Stimulated activated naive CD8-positive, alpha-beta T cell treated with anti-CD3 and anti-CD28 coated beads, Interleukin-15, amount 100 ng/mL, for 72 hours (primary cell): ENCODE results near the gene PPP6R2.

ENCODE experiments used
- ATAC-seq: fragments of 150-1000 bp; cut with Tn5 transposase; 2 replicates; pipeline ENCODE4 v1.10.0; 2021; ENCODE audit warnings: mild to moderate bottlenecking, moderate library complexity
- DNase-seq, 2 donors: peaks; one replicate each; pipeline ENCODE4 v3.0.0; 2021 to 2022
- H3K27ac Mint-ChIP-seq, 2 donors: one replicate each; pipeline ENCODE4 v1.8.0; 2022; ENCODE audit warnings: mild to moderate bottlenecking in 2 of 2, mixed read lengths in 2 of 2, moderate library complexity in 2 of 2
- H3K27me3 Mint-ChIP-seq: one replicate; pipeline ENCODE4 v1.8.0; 2022; ENCODE audit warnings: mixed read lengths
- H3K4me1 Mint-ChIP-seq: one replicate; pipeline ENCODE4 v1.8.0; 2022; ENCODE audit warnings: mild to moderate bottlenecking, mixed read lengths
- H3K4me3 Mint-ChIP-seq, 2 donors: one replicate each; pipeline ENCODE4 v1.8.0; 2022; ENCODE audit warnings: mild to moderate bottlenecking in 2 of 2, mixed read lengths in 2 of 2, moderate library complexity in 1 of 2
- H3K9me3 Mint-ChIP-seq, 2 donors: one replicate each; pipeline ENCODE4 v1.8.0; 2022; ENCODE audit warnings: mixed read lengths in 2 of 2

PPP6R2 gene

DNA sequence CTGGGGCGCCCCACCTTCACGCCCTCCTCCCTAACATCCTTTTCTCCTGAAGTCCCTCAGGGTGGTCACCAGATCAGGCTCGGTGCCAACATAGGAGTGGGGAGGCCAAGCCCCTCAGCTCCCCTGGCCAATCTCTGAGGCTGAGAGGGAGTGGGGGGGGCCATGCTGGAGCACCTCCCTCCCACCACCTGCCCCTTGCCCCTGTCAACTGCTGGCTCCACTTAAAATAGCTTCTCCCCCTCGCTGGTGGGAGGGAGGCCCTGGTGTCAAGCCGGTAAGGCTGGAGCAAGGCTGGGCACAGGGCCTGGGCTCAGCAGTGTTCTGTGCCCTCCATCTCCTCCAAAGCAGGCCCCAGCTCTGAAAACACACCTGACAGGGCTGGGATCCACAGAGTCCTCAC, 40.6 kb upstream of the PPP6R2 start:
- Mint-ChIP-seq H3K27ac (peak overlapping the region in 1 of 2 donors; percentile 74), H3K9me3 (no peaks in the 10 kb centered on the region), H3K27me3 (peaks cover 76% of the 10 kb centered on the region), H3K4me1 (peaks cover 46% of the 10 kb centered on the region), H3K4me3 (no peak overlapping the region)
- no peak for ATAC-seq
- DNase-seq = no peak

GRCh38 chr22:50303515-50303847, 39.6 kb upstream of the PPP6R2 start:
- H3K27ac Mint-ChIP-seq = no peak overlapping the region
- no peaks in the 10 kb centered on the region for H3K9me3 Mint-ChIP-seq
- DNase-seq (no peak), ATAC-seq (no peak)
- peaks cover 47% of the 10 kb centered on the region for H3K4me1 Mint-ChIP-seq
- no peak overlapping the region for H3K4me3 Mint-ChIP-seq
- peaks cover 68% of the 10 kb centered on the region for H3K27me3 Mint-ChIP-seq

- ATAC-seq (no peak), DNase-seq (no peak)
- peak overlapping the region in 1 of 2 donors; percentile 67 for H3K27ac Mint-ChIP-seq
- no peaks in the 10 kb centered on the region for H3K9me3 Mint-ChIP-seq
- peaks cover 68% of the 10 kb centered on the region for H3K27me3 Mint-ChIP-seq
- H3K4me1 Mint-ChIP-seq = peaks cover 52% of the 10 kb centered on the region
- peak overlapping the region in 1 of 2 donors; percentile 26 for H3K4me3 Mint-ChIP-seq
Observed at GRCh38 chr22:50303848-50304527, 39.1 kb upstream of the PPP6R2 start.

GRCh38 chr22:50304528-50305392, 38.4 kb upstream of the PPP6R2 start:
- no peak for ATAC-seq
- DNase-seq = no peak
- H3K4me1 Mint-ChIP-seq = peaks cover 53% of the 10 kb centered on the region
- H3K4me3 Mint-ChIP-seq = no peak overlapping the region
- no peaks in the 10 kb centered on the region for H3K9me3 Mint-ChIP-seq
- peaks cover 66% of the 10 kb centered on the region for H3K27me3 Mint-ChIP-seq
- peak overlapping the region in 1 of 2 donors; percentile 72 for H3K27ac Mint-ChIP-seq

GRCh38 chr22:50305393-50305922, 37.7 kb upstream of the PPP6R2 start:
- Mint-ChIP-seq H3K4me3 (peak overlapping the region; percentile 73 to 80), H3K27me3 (peaks cover 66% of the 10 kb centered on the region), H3K9me3 (no peaks in the 10 kb centered on the region), H3K27ac (peak overlapping the region in 1 of 2 donors; percentile 72), H3K4me1 (peaks cover 53% of the 10 kb centered on the region)
- DNase-seq = no peak
- ATAC-seq = no peak

- ATAC-seq = no peak
- H3K4me1 Mint-ChIP-seq = peaks cover 50% of the 10 kb centered on the region
Observed at GRCh38 chr22:50305923-50306566, 37.1 kb upstream of the PPP6R2 start.

GRCh38 chr22:50306753-50307749, 36.1 kb upstream of the PPP6R2 start, which contains the start of gene PLXNB2:
TSS of gene PLXNB2 (minus strand) at chr22:50307646. CDS start at chr22:50290584, 17,062 bp downstream.
- Mint-ChIP-seq H3K4me3 (peak within 1 kb of the TSS; percentile 80 to 81), H3K9me3 (no peaks in the 10 kb centered on the region), H3K27me3 (peaks cover 52% of the 10 kb centered on the region), H3K27ac (no peak within 1 kb of the TSS), H3K4me1 (peaks cover 48% of the 10 kb centered on the region)
- ATAC-seq (peak; percentile 62), DNase-seq (peak in 1 of 2 donors; percentile 46)

More at GRCh38 chr22:50305923-50306566, 37.1 kb upstream of the PPP6R2 start:
- H3K9me3 Mint-ChIP-seq = no peaks in the 10 kb centered on the region
- no peak for DNase-seq
- H3K4me3 Mint-ChIP-seq = peak overlapping the region; percentile 73 to 80
- H3K27me3 Mint-ChIP-seq = peaks cover 62% of the 10 kb centered on the region
- H3K27ac Mint-ChIP-seq = peak overlapping the region in 1 of 2 donors; percentile 86

DNA sequence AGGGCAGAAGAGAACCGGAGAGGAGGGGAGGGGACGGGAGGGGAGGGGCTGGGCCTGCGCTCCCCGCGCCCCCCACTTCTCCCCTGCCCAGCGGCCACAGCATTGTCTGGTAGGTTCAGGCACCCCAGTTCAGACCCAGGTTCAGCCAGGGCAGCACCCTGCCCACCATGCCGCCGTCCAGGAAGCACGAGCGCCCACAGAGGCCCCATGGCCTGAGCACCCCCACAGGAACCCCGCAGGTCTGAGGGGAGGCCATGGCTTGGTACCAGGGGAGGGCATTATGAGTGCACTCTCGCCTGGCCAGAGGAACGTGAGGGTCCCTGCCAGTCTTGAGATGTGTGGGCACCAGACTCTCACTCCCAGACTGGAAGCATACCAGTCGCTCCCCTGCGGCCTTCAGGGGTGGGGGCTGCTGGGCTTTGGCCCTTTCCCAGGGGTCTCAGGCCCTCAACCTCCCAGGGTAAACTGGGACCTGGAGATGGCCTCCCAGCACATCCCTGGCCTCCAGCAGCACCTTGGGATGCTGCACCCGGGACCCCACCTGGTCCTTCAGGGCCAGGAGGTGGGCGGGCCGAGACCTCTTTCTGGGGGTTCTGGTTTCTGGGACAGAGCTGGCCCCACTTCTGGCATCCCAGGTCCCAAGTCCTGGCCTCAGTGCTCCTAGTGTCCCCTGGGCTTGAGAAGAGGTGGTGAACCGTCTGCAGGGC, 35.1 kb upstream of the PPP6R2 start:
- DNase-seq (no peak), ATAC-seq (peak; percentile 8)
- H3K27me3 Mint-ChIP-seq = peaks cover 42% of the 10 kb centered on the region
- H3K27ac Mint-ChIP-seq = no peak overlapping the region
- H3K4me3 Mint-ChIP-seq = peak overlapping the region; percentile 53 to 81
- peaks cover 42% of the 10 kb centered on the region for H3K4me1 Mint-ChIP-seq
- no peaks in the 10 kb centered on the region for H3K9me3 Mint-ChIP-seq

DNA sequence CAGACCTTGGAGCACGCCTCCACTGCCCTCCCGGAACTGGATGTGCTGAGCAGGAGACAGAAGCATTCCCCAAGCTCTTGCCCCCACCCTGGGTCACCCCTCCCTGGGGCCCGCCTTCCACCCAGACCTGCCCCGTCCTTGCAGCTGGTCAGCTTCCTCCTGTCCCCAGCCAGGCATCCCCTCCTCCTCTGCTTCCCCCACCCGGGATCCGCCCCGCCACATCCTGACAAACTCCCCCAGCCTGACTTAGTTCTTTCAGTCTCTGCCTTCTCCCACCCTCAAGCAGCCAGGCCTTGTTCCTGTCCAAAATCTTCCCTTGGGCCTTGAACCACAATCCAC, 34.6 kb upstream of the PPP6R2 start:
- Mint-ChIP-seq H3K27me3 (peaks cover 37% of the 10 kb centered on the region), H3K4me3 (peak overlapping the region; percentile 48 to 57), H3K27ac (no peak overlapping the region), H3K9me3 (no peaks in the 10 kb centered on the region), H3K4me1 (peaks cover 37% of the 10 kb centered on the region)
- no peak for DNase-seq
- no peak for ATAC-seq

DNA sequence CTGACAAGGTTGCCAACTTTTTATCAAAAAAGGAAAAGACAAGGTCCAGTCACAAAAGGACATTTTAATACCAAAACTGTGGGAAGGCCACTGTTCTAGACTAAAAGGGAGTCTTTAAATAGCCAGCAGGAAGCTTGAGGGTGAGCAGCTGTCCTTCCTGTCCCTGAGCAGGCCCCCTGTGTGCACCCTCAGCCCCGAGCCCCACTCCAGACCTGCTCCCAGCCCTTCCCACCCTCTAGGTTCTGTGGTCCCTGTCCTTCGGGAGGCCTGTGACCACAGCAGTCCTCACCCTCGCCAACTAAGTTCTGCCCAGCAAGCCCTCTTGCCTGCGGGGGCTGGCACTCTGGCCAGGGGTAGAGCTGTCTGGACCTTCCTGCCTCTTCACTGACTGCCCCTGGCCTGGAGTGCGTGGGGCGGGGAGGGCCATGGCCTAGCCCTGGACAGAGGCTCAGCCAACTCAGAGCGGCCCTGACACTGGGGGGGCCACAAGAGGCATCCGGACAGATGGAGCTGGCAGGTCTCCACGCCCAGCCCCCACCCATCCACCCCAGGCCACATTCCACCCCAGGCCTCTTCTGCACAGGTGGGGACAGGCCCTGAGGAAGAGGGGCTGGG, 34.0 kb upstream of the PPP6R2 start:
- peaks cover 37% of the 10 kb centered on the region for H3K4me1 Mint-ChIP-seq
- H3K9me3 Mint-ChIP-seq = no peaks in the 10 kb centered on the region
- ATAC-seq = no peak
- no peak overlapping the region for H3K27ac Mint-ChIP-seq
- DNase-seq = no peak
- peak overlapping the region; percentile 48 to 57 for H3K4me3 Mint-ChIP-seq
- H3K27me3 Mint-ChIP-seq = peaks cover 33% of the 10 kb centered on the region

DNA sequence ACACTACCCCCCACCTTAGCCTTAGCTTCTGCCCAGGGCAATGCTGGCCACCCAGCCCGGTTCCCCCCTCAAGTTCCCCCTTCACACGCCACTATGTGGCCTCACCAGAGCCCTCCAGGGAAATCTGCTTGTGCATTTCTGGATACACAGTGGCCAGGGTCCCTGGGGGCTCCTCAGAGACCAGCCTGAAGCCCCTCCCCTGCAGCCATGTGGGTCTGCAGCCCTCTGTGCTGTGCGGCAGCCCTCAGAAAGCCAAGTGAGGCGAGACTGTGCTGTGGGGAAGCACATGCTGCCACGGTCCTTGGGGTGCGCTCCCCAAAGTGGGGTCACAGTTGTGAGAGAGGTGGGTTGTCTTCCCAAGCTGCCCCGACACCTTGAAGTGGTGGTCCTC, 33.5 kb upstream of the PPP6R2 start:
- peaks cover 37% of the 10 kb centered on the region for H3K4me1 Mint-ChIP-seq
- no peak overlapping the region for H3K27ac Mint-ChIP-seq
- DNase-seq (no peak), ATAC-seq (no peak)
- H3K4me3 Mint-ChIP-seq = no peak overlapping the region
- peaks cover 28% of the 10 kb centered on the region for H3K27me3 Mint-ChIP-seq
- H3K9me3 Mint-ChIP-seq = no peaks in the 10 kb centered on the region

DNA sequence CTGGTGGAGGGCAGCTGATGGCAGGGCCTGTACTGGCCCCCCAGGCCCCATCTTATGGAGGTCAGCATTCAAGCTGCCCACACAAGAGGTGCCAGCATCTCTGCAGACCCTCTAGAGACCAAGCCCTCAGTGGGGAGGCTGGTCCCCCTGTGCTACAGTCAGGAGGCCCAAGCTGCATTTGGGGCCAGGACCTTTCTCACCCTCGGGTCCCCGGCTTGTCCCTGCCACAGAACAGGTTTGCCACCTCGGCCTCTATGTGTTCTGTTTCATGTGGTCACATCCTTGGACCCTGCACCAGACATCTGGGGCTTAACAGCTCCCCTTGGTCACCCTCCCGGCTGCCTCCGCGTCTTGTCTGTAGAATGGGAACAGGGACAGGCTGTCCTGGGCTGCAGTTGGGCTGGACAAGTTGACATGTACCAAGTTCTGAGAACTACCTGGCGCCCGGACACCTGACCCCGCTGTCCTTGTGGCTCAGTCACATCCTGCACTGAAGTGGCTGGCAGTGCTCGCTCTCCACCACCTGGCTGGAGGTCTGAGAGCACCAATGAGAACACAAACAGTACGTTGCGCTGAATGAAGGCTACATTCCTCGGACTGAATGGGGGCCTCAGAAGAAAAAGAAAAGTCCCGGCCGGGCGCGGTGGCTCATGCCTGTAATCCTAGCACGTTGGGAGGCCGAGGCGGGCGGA, 33.0 kb upstream of the PPP6R2 start:
- no peak for DNase-seq
- H3K4me1 Mint-ChIP-seq = peaks cover 37% of the 10 kb centered on the region
- H3K27me3 Mint-ChIP-seq = peaks cover 22% of the 10 kb centered on the region
- ATAC-seq = no peak
- no peaks in the 10 kb centered on the region for H3K9me3 Mint-ChIP-seq
- no peak overlapping the region for H3K4me3 Mint-ChIP-seq
- H3K27ac Mint-ChIP-seq = no peak overlapping the region

DNA sequence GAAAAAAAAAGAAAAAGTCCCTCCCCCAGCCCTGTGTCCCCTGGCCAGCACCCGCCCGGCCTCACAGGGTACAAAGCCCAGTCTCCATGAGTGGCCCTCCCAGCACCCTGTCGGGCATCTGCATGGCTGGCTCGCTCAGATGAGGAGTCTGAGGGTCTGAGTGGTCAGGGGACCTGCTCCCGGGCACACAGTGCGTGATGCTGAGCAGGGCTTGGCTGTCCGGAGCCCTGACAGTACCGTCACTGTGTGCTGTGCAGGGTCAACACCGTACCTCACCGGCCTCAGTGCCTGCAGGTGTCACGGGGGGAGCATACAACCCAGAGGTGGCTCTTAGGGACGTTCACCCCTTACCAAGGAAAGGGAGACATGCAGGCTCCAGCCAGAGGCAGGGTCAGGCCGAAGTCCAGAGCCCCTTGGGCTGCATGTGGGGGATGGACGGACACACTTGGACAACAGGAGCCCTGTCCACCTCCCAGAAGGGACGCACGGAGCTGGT, 32.1 kb upstream of the PPP6R2 start:
- H3K9me3 Mint-ChIP-seq = no peaks in the 10 kb centered on the region
- no peak overlapping the region for H3K27ac Mint-ChIP-seq
- H3K4me1 Mint-ChIP-seq = peaks cover 34% of the 10 kb centered on the region

More for the DNA sequence above, 32.1 kb upstream of the PPP6R2 start:
- H3K27me3 Mint-ChIP-seq = peaks cover 14% of the 10 kb centered on the region
- no peak overlapping the region for H3K4me3 Mint-ChIP-seq
- ATAC-seq = no peak
- DNase-seq = no peak
